Stimulated activated CD8-positive, alpha-beta memory T cell treated with anti-CD3 and anti-CD28 coated beads, Interleukin-12 subunit alpha, Interleukin-12 subunit beta, amount 100 ng/mL, for 1 hour (primary cell): ENCODE results near the gene TTC39C.

Experiments used
- DNase-seq: peaks from one replicate; pipeline ENCODE4 v3.0.0-alpha.2; 2020; ENCODE audit warnings: low read depth

TTC39C gene

GRCh38 chr18:23992089-23992940, 22.2 kb upstream of the TTC39C start:
- DNase-seq, result no peak

- no peak for DNase-seq
Measured at GRCh38 chr18:23992941-23993280, 21.6 kb upstream of the TTC39C start.

GRCh38 chr18:23994361-23994902, 20.1 kb upstream of the TTC39C start:
- DNase-seq, result no peak

GRCh38 chr18:23995180-23995579, 19.4 kb upstream of the TTC39C start:
- no peak for DNase-seq

- DNase-seq, result no peak
Measured at GRCh38 chr18:23998018-23998417, 16.5 kb upstream of the TTC39C start.

- no peak for DNase-seq
Measured at GRCh38 chr18:23998820-23999219, 15.7 kb upstream of the TTC39C start.

GRCh38 chr18:24000613-24001490, 13.7 kb upstream of the TTC39C start:
- DNase-seq, result no peak

- DNase-seq, result no peak
Measured at GRCh38 chr18:24002479-24002878, 12.1 kb upstream of the TTC39C start.

GRCh38 chr18:24003288-24003687, 11.3 kb upstream of the TTC39C start:
- no peak for DNase-seq

GRCh38 chr18:24003903-24004640, 10.5 kb upstream of the TTC39C start:
- DNase-seq, result no peak

- DNase-seq, result no peak
Measured at GRCh38 chr18:24006712-24007313, 7.7 kb upstream of the TTC39C start.

- no peak for DNase-seq
Measured at GRCh38 chr18:24009246-24009645, 5.3 kb upstream of the TTC39C start.

- no peak for DNase-seq
Measured at GRCh38 chr18:24009651-24010333, 4.8 kb upstream of the TTC39C start.

GRCh38 chr18:24010673-24011072, 3.9 kb upstream of the TTC39C start:
- no peak for DNase-seq

- no peak for DNase-seq
Measured at GRCh38 chr18:24011123-24011917, 3.2 kb upstream of the TTC39C start.

GRCh38 chr18:24013051-24013450, 1.5 kb upstream of the TTC39C start:
- no peak for DNase-seq

GRCh38 chr18:24014986-24015638, 558 bp downstream of the TTC39C start:
- DNase-seq, result no peak

- no peak for DNase-seq
Measured at GRCh38 chr18:24015639-24016631, 1.4 kb downstream of the TTC39C start.

GRCh38 chr18:24016643-24017042, 2.1 kb downstream of the TTC39C start:
- no peak for DNase-seq
